ENCODE data around the gene LEFTY1. TPM values are rescaled to one million over a fixed set of nuclear protein-coding genes. Genes with fewer than 3 reads are reported as not detected.

The LEFTY1 gene
- total and polyA plus RNA-seq, 2 donors (not counting 3 experiments of a cell fraction or from before 2014, with no cell fraction given): not detected

DNA sequence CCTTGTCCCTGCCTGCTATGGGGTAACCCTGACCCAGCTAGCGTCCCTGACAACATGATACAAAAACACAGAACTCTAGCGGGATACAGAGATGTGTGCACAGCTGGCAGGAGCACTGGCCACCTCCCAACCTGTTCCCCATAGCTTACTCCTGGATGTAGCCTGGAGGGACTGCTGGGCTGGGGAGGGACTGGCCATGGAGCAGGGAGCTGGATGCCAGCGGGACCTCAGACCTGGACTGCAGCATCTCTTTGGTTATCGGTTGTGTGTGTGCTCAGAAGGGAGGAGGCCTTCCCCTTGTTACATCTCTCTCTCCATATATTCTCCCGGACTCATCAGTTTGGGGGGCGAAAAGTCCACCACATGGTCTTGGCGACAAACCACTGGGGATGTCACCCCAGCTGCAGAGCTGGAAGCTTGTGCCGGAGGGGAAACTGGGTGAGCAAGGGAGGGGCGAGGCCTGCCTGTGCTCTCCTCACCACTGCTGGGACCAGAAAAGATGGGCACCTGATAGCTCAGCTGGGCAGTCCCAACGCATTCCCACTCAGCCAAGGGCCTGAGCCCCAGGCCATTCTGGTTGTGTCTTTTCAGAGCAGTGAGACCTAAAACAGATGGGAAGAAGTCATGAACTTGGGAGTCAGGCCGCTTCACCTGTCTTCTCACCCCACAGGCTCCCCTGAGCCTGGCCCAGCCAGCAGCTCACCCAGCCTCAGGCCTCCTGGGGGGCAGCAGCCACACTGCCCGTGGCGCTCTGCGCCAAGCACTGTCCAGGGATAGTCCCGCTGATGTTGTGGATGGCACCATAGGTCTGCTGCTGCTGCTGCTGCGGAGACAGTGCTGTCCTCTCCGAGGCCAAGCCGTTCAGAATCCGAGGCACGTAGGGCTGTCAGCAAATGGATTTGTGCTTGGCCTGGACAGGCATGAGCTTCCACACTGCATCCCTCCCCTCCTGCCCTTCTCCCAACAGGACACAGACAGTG, 42.3 kb downstream of the LEFTY1 start:
- FAIRE-seq (no peak), DNase-seq (ENCODE audit: low read depth, low spot score) (no peak)
- no peak overlapping the region for H3K27ac ChIP-seq (ENCODE audit: insufficient read depth, low read depth, low read length)
- no TSS peak for BruUV-seq (replicated peaks)
- H3K9me3 ChIP-seq (replicated peaks; ENCODE audit: control insufficient read depth, insufficient read depth, low read length): no peaks in the 10 kb centered on the region
- no peak overlapping the region for H3K9ac ChIP-seq (replicated peaks; ENCODE audit: extremely low read depth, insufficient read depth, low read length)
- no peak overlapping the region for H3K4me3 ChIP-seq (replicated peaks in 1 of 3; ENCODE audit: insufficient read depth in 1 of 3, low read depth in 1 of 3, low read length in 3 of 3)
- H3K9me1 ChIP-seq (replicated peaks; ENCODE audit: control insufficient read depth, extremely low read depth, insufficient read depth, low read length): no peaks in the 10 kb centered on the region
- ChIA-PET CTCF (interaction anchor here (0.6 to 3.7 kb wide), 8 partner anchors 12 to 372 kb away, joined by 3 to 29 read pairs (median 5); partner anchors contain the start of gene SRP9), POLR2A (no interaction called here)
- no peak for TF ChIP-seq POLR2A (IDR thresholded peaks at IDR 0.05; ENCODE audit: low read depth, low read length)
- H3K36me3 ChIP-seq (ENCODE audit: control insufficient read depth in 2 of 2, extremely low read depth in 1 of 2, insufficient read depth in 2 of 2, low read length in 2 of 2): peaks cover 0 to 7% of the 10 kb centered on the region in 2 experiments
- H4K20me1 ChIP-seq (replicated peaks; ENCODE audit: control insufficient read depth, extremely low read depth, insufficient read depth, low read length): no peaks in the 10 kb centered on the region
- dilution Hi-C loops (cut with MboI; ENCODE audit: extremely low pct_ligation_motif_present, low sequenced_read_pairs): no loop called here
- H3K4me1 ChIP-seq (ENCODE audit: control insufficient read depth, extremely low read depth, insufficient read depth, low read length): no peaks in the 10 kb centered on the region
- no peak overlapping the region for H3K4me2 ChIP-seq (ENCODE audit: insufficient read depth, low read length)
- intact Hi-C loops (cut with micrococcal nuclease): loop anchor here (1.0 to 5.0 kb wide), 2 partner anchors 66 to 130 kb away; no protein-coding TSS in a partner anchor
- H3K27me3 ChIP-seq (ENCODE audit: control insufficient read depth in 2 of 2, insufficient read depth in 2 of 2, low read length in 2 of 2): no peaks in the 10 kb centered on the region
- H3K79me2 ChIP-seq (ENCODE audit: control insufficient read depth, insufficient read depth, low read length): no peaks in the 10 kb centered on the region
- no peak overlapping the region for H2AFZ ChIP-seq (ENCODE audit: low read depth, low read length)

DNA sequence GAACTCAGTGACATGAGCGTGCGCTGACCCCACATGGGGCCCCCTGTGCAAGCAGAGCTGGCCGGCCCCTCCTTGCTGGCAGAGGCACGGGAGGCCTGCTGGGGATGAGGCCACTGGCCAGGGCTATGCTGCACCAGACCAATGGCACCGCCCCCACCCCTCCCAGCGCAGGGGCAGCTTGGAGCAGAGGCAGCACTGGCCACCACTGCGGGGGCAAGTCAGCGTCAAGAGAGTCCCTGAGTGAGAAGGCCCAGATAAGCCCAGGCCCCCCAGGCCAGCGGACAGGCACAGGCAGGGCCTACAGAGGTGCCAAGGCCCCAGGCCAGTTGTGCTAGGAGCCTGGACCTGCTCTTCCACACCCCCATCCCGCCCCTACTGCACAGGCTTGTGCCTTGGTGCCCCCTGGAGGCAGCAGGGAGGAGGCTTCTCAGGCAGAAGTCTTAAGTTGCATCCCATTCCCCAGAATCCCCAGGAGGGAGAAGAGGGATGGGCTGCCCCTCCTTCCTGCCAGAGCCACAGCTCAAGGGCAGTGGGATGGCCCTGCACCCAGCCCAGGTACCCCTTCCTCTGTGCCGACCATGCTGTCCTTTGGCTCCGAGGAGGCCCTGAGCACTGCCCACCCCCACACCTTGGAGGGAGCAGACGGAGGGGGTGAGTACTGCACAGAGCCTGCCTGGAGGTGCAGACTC, 43.2 kb downstream of the LEFTY1 start:
- DNase-seq (ENCODE audit: low read depth, low spot score): peak; percentile 70
- H3K27ac ChIP-seq (ENCODE audit: insufficient read depth, low read depth, low read length): no peak overlapping the region

More for the DNA sequence above, 43.2 kb downstream of the LEFTY1 start:
- Histone ChIP-seq H4K20me1 (replicated peaks; ENCODE audit: control insufficient read depth, extremely low read depth, insufficient read depth, low read length) (no peaks in the 10 kb centered on the region), H3K9ac (replicated peaks; ENCODE audit: extremely low read depth, insufficient read depth, low read length) (no peak overlapping the region), H3K27me3 (ENCODE audit: control insufficient read depth in 2 of 2, insufficient read depth in 2 of 2, low read length in 2 of 2) (no peaks in the 10 kb centered on the region), H2AFZ (ENCODE audit: low read depth, low read length) (no peak overlapping the region), H3K4me1 (ENCODE audit: control insufficient read depth, extremely low read depth, insufficient read depth, low read length) (no peaks in the 10 kb centered on the region), H3K36me3 (ENCODE audit: control insufficient read depth in 2 of 2, extremely low read depth in 1 of 2, insufficient read depth in 2 of 2, low read length in 2 of 2) (peaks cover 0 to 7% of the 10 kb centered on the region in 2 experiments), H3K9me3 (replicated peaks; ENCODE audit: control insufficient read depth, insufficient read depth, low read length) (no peaks in the 10 kb centered on the region), H3K4me2 (ENCODE audit: insufficient read depth, low read length) (no peak overlapping the region), H3K79me2 (ENCODE audit: control insufficient read depth, insufficient read depth, low read length) (no peaks in the 10 kb centered on the region), H3K9me1 (replicated peaks; ENCODE audit: control insufficient read depth, extremely low read depth, insufficient read depth, low read length) (no peaks in the 10 kb centered on the region), H3K4me3 (replicated peaks in 1 of 3; ENCODE audit: insufficient read depth in 1 of 3, low read depth in 1 of 3, low read length in 3 of 3) (no peak overlapping the region)
- BruUV-seq (replicated peaks): no TSS peak
- ChIA-PET CTCF (interaction anchor here (0.7 to 3.7 kb wide), 9 partner anchors 11 to 371 kb away, joined by 3 to 29 read pairs (median 6); partner anchors contain the start of genes EPHX1 and SRP9), POLR2A (no interaction called here)
- dilution Hi-C loops (cut with MboI; ENCODE audit: extremely low pct_ligation_motif_present, low sequenced_read_pairs): no loop called here
- FAIRE-seq: peak; percentile 55
- TF ChIP-seq, protein P1, sequence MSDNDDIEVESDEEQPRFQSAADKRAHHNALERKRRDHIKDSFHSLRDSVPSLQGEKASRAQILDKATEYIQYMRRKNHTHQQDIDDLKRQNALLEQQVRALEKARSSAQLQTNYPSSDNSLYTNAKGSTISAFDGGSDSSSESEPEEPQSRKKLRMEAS (IDR thresholded peaks at IDR 0.05; ENCODE audit: insufficient read depth, insufficient read length): no peak
- TF ChIP-seq, protein P2, sequence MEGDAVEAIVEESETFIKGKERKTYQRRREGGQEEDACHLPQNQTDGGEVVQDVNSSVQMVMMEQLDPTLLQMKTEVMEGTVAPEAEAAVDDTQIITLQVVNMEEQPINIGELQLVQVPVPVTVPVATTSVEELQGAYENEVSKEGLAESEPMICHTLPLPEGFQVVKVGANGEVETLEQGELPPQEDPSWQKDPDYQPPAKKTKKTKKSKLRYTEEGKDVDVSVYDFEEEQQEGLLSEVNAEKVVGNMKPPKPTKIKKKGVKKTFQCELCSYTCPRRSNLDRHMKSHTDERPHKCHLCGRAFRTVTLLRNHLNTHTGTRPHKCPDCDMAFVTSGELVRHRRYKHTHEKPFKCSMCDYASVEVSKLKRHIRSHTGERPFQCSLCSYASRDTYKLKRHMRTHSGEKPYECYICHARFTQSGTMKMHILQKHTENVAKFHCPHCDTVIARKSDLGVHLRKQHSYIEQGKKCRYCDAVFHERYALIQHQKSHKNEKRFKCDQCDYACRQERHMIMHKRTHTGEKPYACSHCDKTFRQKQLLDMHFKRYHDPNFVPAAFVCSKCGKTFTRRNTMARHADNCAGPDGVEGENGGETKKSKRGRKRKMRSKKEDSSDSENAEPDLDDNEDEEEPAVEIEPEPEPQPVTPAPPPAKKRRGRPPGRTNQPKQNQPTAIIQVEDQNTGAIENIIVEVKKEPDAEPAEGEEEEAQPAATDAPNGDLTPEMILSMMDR (IDR thresholded peaks at IDR 0.05; ENCODE audit: extremely low read depth in 1 of 2, insufficient read depth in 1 of 2, low read depth in 1 of 2, low read length in 2 of 2): peak; percentile 72 to 91
- TF ChIP-seq EZH2 (IDR thresholded peaks at IDR 0.05; ENCODE audit: borderline replicate concordance, low read depth, low read length, severe bottlenecking) (no peak), GATA2 (IDR thresholded peaks at IDR 0.05; ENCODE audit: insufficient read depth, insufficient read length, low read depth, low read length) (no peak), POLR2AphosphoS5 (IDR thresholded peaks at IDR 0.05; ENCODE audit: insufficient read depth, low read depth, low read length) (no peak)
- intact Hi-C loops (cut with micrococcal nuclease): loop anchor here (1.0 to 5.0 kb wide), 6 partner anchors 35 to 370 kb away; partner anchors contain the start of genes EPHX1 and SRP9
